HepG2 (cell line): ENCODE measurements around the gene HYOU1. TPM values are rescaled to one million over a fixed set of nuclear protein-coding genes. Genes with fewer than 3 reads are reported as not detected.
"Not testable (repeated sequence)": the region's sequence is repeated elsewhere in the genome, so short reads cannot be mapped to it uniquely, and the experiment has no call there.

ENCODE experiments used
- ATAC-seq: fragments of 200-7000 bp; cut with Tn5 transposase; 3 replicates; pipeline ENCODE4 v1.9.1; 2020; ENCODE audit warnings: mild to moderate bottlenecking, moderate library complexity
- BruUV-seq: library from RNA; stranded (reverse); fragments of 400-500 nt; replicated peaks from 2 replicates; lab custom pipeline; 2021; lab: Mats Ljungman, UMichigan
- CTCF ChIA-PET: fragments of 300-600 bp; formaldehyde crosslinking; extraction: SDS; loops from one replicate; lab custom pipeline; 2021; ENCODE audit warnings: low total read pairs, inconsistent platforms, low intra/inter-chr PET ratio; lab: Yijun Ruan, JAX
- POLR2A ChIA-PET: fragments of 350-600 bp; sonication (Branson Sonifier 250); formaldehyde crosslinking; loops from one replicate; lab custom pipeline; 2020; ENCODE audit warnings: antibody characterized with exemption, inconsistent platforms; lab: Yijun Ruan, JAX
- DNase-seq: peaks from one replicate; pipeline ENCODE4 v3.0.0-alpha.2; 2015; ENCODE audit warnings: low spot score
- FAIRE-seq: peaks from 3 replicates; lab custom pipeline; 2011; peaks lifted over from hg19 to GRCh38; lab: Jason Lieb, UNC
- H2AFZ ChIP-seq: one replicate; pipeline ENCODE4 v1.6.1; 2011; ENCODE audit warnings: low read length, inconsistent platforms
- H3K27ac ChIP-seq: fragments of 300-600 bp; 3 replicates; pipeline ENCODE4 v1.8.0; 2011; ENCODE audit warnings: mixed run types, mild to moderate bottlenecking, mixed read lengths, low read length, inconsistent platforms; ENCODE audit not compliant: insufficient read depth; ENCODE audit errors: extremely low read length
- H3K27me3 ChIP-seq, 2 experiments: fragments of 200-600 bp in 1 of 2; 2 replicates in 1 of 2; 3 replicates in 1 of 2; pipeline versions ENCODE4 v1.6.0 to v1.8.0; 2011; ENCODE audit warnings: low read length in 2 of 2, mild to moderate bottlenecking in 2 of 2, moderate library complexity in 2 of 2, inconsistent platforms in 1 of 2; ENCODE audit not compliant: insufficient read depth in 2 of 2, control insufficient read depth in 1 of 2
- H3K36me3 ChIP-seq, 2 experiments: fragments of 200-600 bp in 1 of 2; replicated peaks in 1 of 2; 2 replicates in 1 of 2; 3 replicates in 1 of 2; pipeline versions ENCODE4 v1.5.1 to v1.8.0; 2011; ENCODE audit warnings: low read length in 2 of 2, inconsistent platforms in 1 of 2; ENCODE audit not compliant: insufficient read depth in 2 of 2, control insufficient read depth in 1 of 2
- H3K4me1 ChIP-seq: 2 replicates; pipeline ENCODE4 v1.5.1; 2012; ENCODE audit warnings: low read length, inconsistent platforms; ENCODE audit not compliant: insufficient read depth
- H3K4me2 ChIP-seq: 2 replicates; pipeline ENCODE4 v1.6.0; 2011; ENCODE audit warnings: low read depth, low read length, inconsistent platforms
- H3K4me3 ChIP-seq, 3 experiments: fragments of 200-600 bp in 1 of 3; sonication (generic), shearing (Covaris generic) in 1 of 3; replicated peaks in 1 of 3; 2 replicates each; pipeline ENCODE4 v1.5.1; 2011 to 2016; ENCODE audit warnings: low read length in 3 of 3, inconsistent platforms in 2 of 3, low read depth in 2 of 3, mild to moderate bottlenecking in 2 of 3, control low read depth in 1 of 3, mixed read lengths in 1 of 3; ENCODE audit not compliant: insufficient read depth in 1 of 3
- H3K79me2 ChIP-seq: one replicate; pipeline ENCODE4 v1.6.1; 2011; ENCODE audit warnings: low read length, inconsistent platforms; ENCODE audit not compliant: insufficient read depth
- H3K9ac ChIP-seq: 2 replicates; pipeline ENCODE4 v1.6.0; 2011; ENCODE audit warnings: mild to moderate bottlenecking, low read depth, low read length, inconsistent platforms; ENCODE audit not compliant: insufficient read depth
- H3K9me3 ChIP-seq: 2 replicates; pipeline ENCODE4 v1.5.1; 2012; ENCODE audit warnings: mild to moderate bottlenecking, low read length
- H4K20me1 ChIP-seq: 2 replicates; pipeline ENCODE4 v1.6.0; 2011; ENCODE audit warnings: inconsistent platforms, mild to moderate bottlenecking, low read length, moderate library complexity; ENCODE audit not compliant: insufficient read depth
- ATF6 ChIP-seq: sonication (generic); formaldehyde crosslinking; conservative IDR thresholded peaks from 2 replicates; pipeline ENCODE4 v1.4.0; 2020; ENCODE audit warnings: missing genetic modification reagents
- IRX3 ChIP-seq: sonication (generic); formaldehyde crosslinking; IDR thresholded peaks from 2 replicates; pipeline ENCODE4 v1.8.1; 2023; ENCODE audit warnings: mild to moderate bottlenecking, low read depth, missing genetic modification reagents, borderline replicate concordance
- KLF16 ChIP-seq, 2 experiments: sonication (generic) in 1 of 2; formaldehyde crosslinking in 1 of 2; IDR thresholded peaks; 2 replicates each; pipeline versions ENCODE4 v1.6.1 to v1.8.0; 2016 to 2023; ENCODE audit warnings: missing genetic modification reagents in 2 of 2, missing compliant biosample characterization in 1 of 2
- PHB2 ChIP-seq: fragments of 450-650 bp; IDR thresholded peaks from 2 replicates; pipeline ENCODE4 v1.6.1; 2018; ENCODE audit not compliant: partially characterized antibody
- RFX1 ChIP-seq: fragments of 450-650 bp; IDR thresholded peaks from 2 replicates; pipeline ENCODE4 v1.6.1; 2017
- SAP130 ChIP-seq: IDR thresholded peaks from 2 replicates; pipeline ENCODE4 v1.6.1; 2016; ENCODE audit warnings: low read depth
- SMAD9 ChIP-seq: sonication (generic); formaldehyde crosslinking; IDR thresholded peaks from 2 replicates; pipeline ENCODE4 v1.5.1; 2020; ENCODE audit warnings: mild to moderate bottlenecking, missing genetic modification reagents
- SMARCC2 ChIP-seq: fragments of 450-650 bp; IDR thresholded peaks from 2 replicates; pipeline ENCODE4 v1.6.1; 2017; ENCODE audit warnings: antibody characterized with exemption, mild to moderate bottlenecking
- THRA ChIP-seq: sonication (generic); formaldehyde crosslinking; IDR thresholded peaks from 2 replicates; pipeline ENCODE4 v1.4.0; 2020; ENCODE audit warnings: missing genetic modification reagents, borderline replicate concordance
- ZBTB2 ChIP-seq: sonication (generic); formaldehyde crosslinking; IDR thresholded peaks from 2 replicates; pipeline ENCODE4 v1.8.0; 2022; ENCODE audit warnings: low read depth, missing genetic modification reagents
- ZFP1 ChIP-seq: IDR thresholded peaks from 2 replicates; pipeline ENCODE4 v1.6.1; 2016
- ZNF207 ChIP-seq: fragments of 450-650 bp; IDR thresholded peaks from 2 replicates; pipeline ENCODE4 v1.6.1; 2016; ENCODE audit warnings: antibody characterized with exemption, borderline replicate concordance
- ZNF260 ChIP-seq: sonication (generic); formaldehyde crosslinking; IDR thresholded peaks from 2 replicates; pipeline ENCODE4 v1.4.0; 2020; ENCODE audit warnings: missing genetic modification reagents, low read depth, mild to moderate bottlenecking, borderline replicate concordance
- WGBS: methylation state at CpG from one replicate; pipeline ENCODE4 v1.1.6; 2017; ENCODE audit warnings: low lambda C conversion rate; 5-methylcytosine and 5-hydroxymethylcytosine counted together
- in situ Hi-C: cut with HindIII; loops from 2 replicates; pipeline ENCODE4 v1.10.0; 2017; ENCODE audit warnings: low pct_unique_long_range_greater_than_20kb; ENCODE audit not compliant: extremely low pct_ligation_motif_present
- intact Hi-C: fragments of 100-400 bp; cut with micrococcal nuclease; formaldehyde crosslinking; loops from one replicate; pipeline ENCODE4 v1.10.0; 2022; ENCODE audit not compliant: unreplicated experiment
- polyA plus RNA-seq, 8 experiments: library from polyadenylated mRNA; depleted of rRNA in 3 of 8; stranded (reverse) in 7 of 8; unstranded in 1 of 8; fragments of >200 nt; fragmentation: Illumina TruSeq in 4 of 8; extraction: Trizol in 4 of 8; gene quantifications; 2 replicates each; pipeline versions ENCODE4 v1.2.1 to v1.2.3, GENCODE V29; 2011 to 2016; ENCODE audit warnings: low read depth in 4 of 8, missing spikeins in 1 of 8, mixed read lengths in 1 of 8; ENCODE audit not compliant: insufficient read depth in 1 of 8
- total RNA-seq, 5 experiments: library from RNA; depleted of rRNA; stranded (reverse); fragments of >200 nt; fragmentation: Illumina TruSeq; extraction: Trizol; gene quantifications; 2 replicates each; pipeline ENCODE4 v1.2.3, GENCODE V29; 2016; ENCODE audit warnings: low read depth in 1 of 5

The HYOU1 gene
- total and polyA plus RNA-seq, 2 of the 13 experiments (the other 11 are each of a cell fraction or from before 2014, with no cell fraction given), result 127 to 155 TPM

GRCh38 chr11:119018074-119018938 is 38.7 kb downstream of the HYOU1 start, which contains the start of the genes RPS25 and TRAPPC4 (continued):
- TF ChIP-seq THRA (CRISPR knock-in tag) (no peak; the same call in 1 of the 2 replicates), ATF6 (CRISPR knock-in tag) (no peak), ZNF207 (no peak), SMAD9 (CRISPR knock-in tag) (peak; percentile 60; the same call in 1 of the 2 replicates), ZBTB2 (peak; percentile 39; the same call in 1 of the 2 replicates), SMARCC2 (no peak), IRX3 (CRISPR knock-in tag) (no peak), KLF16 (CRISPR knock-in tag; IDR thresholded peaks at IDR 0.05) (peak in 1 of 2 experiments; percentile 62; a peak in 2 of 4 replicates), ZNF260 (0 out of 2 replicates have a peak, but pooled peaks have one; percentile 33), ZFP1 (peak; percentile 10; the same call in 1 of the 2 replicates), SAP130 (CRISPR knock-in tag) (peak; percentile 94), RFX1 (no peak), PHB2 (no peak)
- TF ChIP-seq, all 625 proteins: peak for 280

GRCh38 chr11:119017377-119017776 is 39.6 kb downstream of the HYOU1 start:
- Histone ChIP-seq H3K9ac (peak overlapping the region; percentile 93), H4K20me1 (peaks cover 17% of the 10 kb centered on the region), H3K79me2 (peaks cover 53% of the 10 kb centered on the region), H3K4me2 (peak overlapping the region; percentile 72), H3K4me1 (peaks cover 51% of the 10 kb centered on the region), H3K27ac (peak overlapping the region; percentile 93), H3K36me3 (peaks cover 5 to 37% of the 10 kb centered on the region in 2 experiments), H3K4me3 (peak overlapping the region; percentile 72 to 99 (median 93))
- WGBS, result 3% methylated on average over 10 of the region's 10 CpGs
- POLR2A ChIA-PET, result interaction anchor here (1.6 to 6.9 kb wide), 5 partner anchors 11 to 85 kb away, joined by 6 to 66 read pairs (median 11); partner anchors contain the start of genes CENATAC, DPAGT1, SLC37A4 and VPS11
- in situ Hi-C loops, FAIRE-seq, BruUV-seq, H2AFZ ChIP-seq, ATAC-seq, H3K27me3 ChIP-seq, intact Hi-C loops, CTCF ChIA-PET, H3K9me3 ChIP-seq, DNase-seq: not testable (repeated sequence)
